ENCODE measurements around the gene ATP13A5.
A peak's percentile ranks its signal among the peaks of the same experiment; 100 is the strongest.

Gene ATP13A5

GRCh38 chr3:193301433-193301832, 77.1 kb downstream of the ATP13A5 start:
- TF ChIP-seq CTCF (conservative IDR thresholded peaks at IDR 0.05; ENCODE audit: low read depth, low read length) = no peak
- H3K4me3 ChIP-seq (ENCODE audit: low read length) = no peak overlapping the region
- peak; percentile 48 for DNase-seq (ENCODE audit: low read depth)

DNA sequence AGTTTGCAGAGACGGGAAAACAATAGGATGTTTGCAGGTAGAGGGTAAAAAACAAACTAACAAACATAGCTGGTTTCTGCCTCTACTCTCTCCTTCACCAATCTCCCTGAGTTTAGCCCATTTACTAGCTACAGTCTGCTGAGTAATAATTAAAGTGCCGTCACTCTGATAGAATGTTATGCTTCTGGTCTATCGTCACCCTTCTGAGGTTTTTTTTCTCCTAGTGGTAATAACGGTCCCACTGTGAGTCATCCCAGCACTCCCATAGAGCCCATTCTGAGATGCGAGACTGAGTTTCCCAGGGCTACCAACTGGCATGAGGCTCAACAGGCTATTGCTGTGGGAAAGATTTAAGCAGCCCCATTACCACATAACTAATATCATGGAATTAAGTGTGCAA, 81.1 kb downstream of the ATP13A5 start:
- DNase-seq (ENCODE audit: low read depth) = peak; percentile 21
- no peak for TF ChIP-seq CTCF (conservative IDR thresholded peaks at IDR 0.05; ENCODE audit: low read depth, low read length)
- no peak overlapping the region for H3K4me3 ChIP-seq (ENCODE audit: low read length)

- no peak for TF ChIP-seq CTCF (conservative IDR thresholded peaks at IDR 0.05; ENCODE audit: low read depth, low read length)
- no peak overlapping the region for H3K4me3 ChIP-seq (ENCODE audit: low read length)
- no peak for DNase-seq (ENCODE audit: low read depth)
These were observed 82.6 kb downstream of the ATP13A5 start for GRCh38 chr3:193295985-193296384.

DNA sequence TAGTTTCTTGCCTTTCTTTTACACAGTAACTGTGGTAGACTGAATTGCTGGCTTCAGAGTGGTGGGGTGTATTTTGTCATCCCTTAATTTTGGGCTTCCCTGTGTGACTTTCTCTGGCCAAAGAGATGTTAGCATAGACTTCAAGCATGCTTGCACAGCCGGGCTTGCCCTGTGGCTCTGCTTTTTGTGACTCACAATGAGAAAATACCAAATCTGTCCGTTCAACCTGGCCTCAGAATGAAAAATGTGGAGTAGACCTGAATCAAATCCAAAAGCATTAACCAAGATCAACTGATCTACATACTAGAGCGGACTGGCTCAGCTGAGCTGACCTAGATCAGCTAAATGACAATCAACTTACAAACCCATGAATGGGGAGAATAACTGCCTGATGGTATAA, 86.2 kb downstream of the ATP13A5 start:
- DNase-seq (ENCODE audit: low read depth) = no peak
- no peak for TF ChIP-seq CTCF (conservative IDR thresholded peaks at IDR 0.05; ENCODE audit: low read depth, low read length)

DNA sequence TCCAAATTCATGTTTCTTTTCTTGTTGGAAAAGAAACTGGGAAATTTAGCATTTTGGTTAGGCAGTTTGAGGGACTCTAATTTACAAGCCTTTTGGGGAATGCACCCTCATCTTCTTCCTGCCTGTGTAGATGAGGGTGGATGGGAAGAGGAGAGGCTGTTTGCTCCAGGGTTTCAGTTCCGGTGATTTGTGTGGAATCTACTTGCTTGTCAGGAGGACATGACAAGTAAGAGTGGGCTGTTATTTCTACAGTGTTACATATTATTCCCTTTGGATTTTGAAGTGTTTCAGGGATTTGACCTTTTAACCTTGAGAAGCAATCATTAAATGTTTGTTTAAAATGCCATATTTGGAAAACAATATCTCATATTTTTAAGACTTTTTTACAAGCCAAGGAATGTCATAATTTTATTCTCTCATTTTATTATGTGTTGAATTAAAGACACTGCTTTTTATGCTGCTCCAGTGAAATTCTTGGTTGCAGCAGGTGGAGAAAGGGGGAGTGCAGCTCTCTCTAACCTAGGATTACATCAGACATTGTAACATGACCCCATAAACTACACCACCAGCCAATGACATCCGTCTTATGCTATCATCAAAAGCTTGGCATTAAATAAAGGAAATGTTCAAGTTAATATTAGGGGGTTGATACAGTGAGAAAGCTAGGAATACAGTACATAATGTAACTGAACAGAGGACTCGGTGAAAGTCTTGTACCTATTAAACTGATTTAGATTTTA, 107.3 kb downstream of the ATP13A5 start:
- TF ChIP-seq CTCF (conservative IDR thresholded peaks at IDR 0.05; ENCODE audit: low read depth, low read length) = no peak
- DNase-seq (ENCODE audit: low read depth) = no peak

More for the DNA sequence above, 86.2 kb downstream of the ATP13A5 start:
- H3K4me3 ChIP-seq (ENCODE audit: low read length) = no peak overlapping the region

GRCh38 chr3:193270451-193270850, 108.1 kb downstream of the ATP13A5 start:
- no peak for DNase-seq (ENCODE audit: low read depth)
- H3K4me3 ChIP-seq (ENCODE audit: low read length) = no peak overlapping the region
- TF ChIP-seq CTCF (conservative IDR thresholded peaks at IDR 0.05; ENCODE audit: low read depth, low read length) = no peak

More for the DNA sequence above, 107.3 kb downstream of the ATP13A5 start:
- no peak overlapping the region for H3K4me3 ChIP-seq (ENCODE audit: low read length)

GRCh38 chr3:193269343-193270028, 109.1 kb downstream of the ATP13A5 start:
- no peak for DNase-seq (ENCODE audit: low read depth)
- no peak overlapping the region for H3K4me3 ChIP-seq (ENCODE audit: low read length)
- no peak for TF ChIP-seq CTCF (conservative IDR thresholded peaks at IDR 0.05; ENCODE audit: low read depth, low read length)

Data from retinal pigment epithelial cell (primary cell).